GM23338 (cell line): Measurements from ENCODE around the gene BEND7. TPM values are rescaled to one million over a fixed set of nuclear protein-coding genes. Genes with fewer than 3 reads are reported as not detected.

ENCODE experiments used
- ATAC-seq: fragments of 200-7000 bp; cut with Tn5 transposase; 3 replicates; pipeline ENCODE4 v1.9.1; 2020
- DNase-seq: peaks from one replicate; pipeline ENCODE4 v3.0.0-alpha.2; 2015; ENCODE audit warnings: low spot score
- H2AFZ ChIP-seq: fragments of 200-600 bp; sonication (generic); 2 replicates; pipeline ENCODE4 v1.8.0; 2016; ENCODE audit warnings: antibody characterized with exemption, mild to moderate bottlenecking, moderate library complexity
- H3F3A ChIP-seq: fragments of 200-600 bp; sonication (generic); replicated peaks from 2 replicates; pipeline ENCODE4 v1.8.0; 2017; ENCODE audit warnings: antibody characterized with exemption, mixed run types, low read depth
- H3K27ac ChIP-seq: fragments of 200-600 bp; sonication (generic); 2 replicates; pipeline ENCODE4 v1.6.1; 2016; ENCODE audit warnings: low read depth
- H3K27me3 ChIP-seq: fragments of 200-600 bp; sonication (generic); 2 replicates; pipeline ENCODE4 v1.8.0; 2016; ENCODE audit warnings: mild to moderate bottlenecking, mixed run types, moderate library complexity; ENCODE audit not compliant: insufficient read depth
- H3K36me3 ChIP-seq: fragments of 200-600 bp; sonication (generic); 2 replicates; pipeline ENCODE4 v1.8.0; 2016; ENCODE audit warnings: mild to moderate bottlenecking; ENCODE audit not compliant: insufficient read depth
- H3K4me1 ChIP-seq: fragments of 200-600 bp; sonication (generic); 2 replicates; pipeline ENCODE4 v1.8.0; 2016; ENCODE audit warnings: mild to moderate bottlenecking, moderate library complexity; ENCODE audit not compliant: insufficient read depth
- H3K4me2 ChIP-seq: fragments of 200-600 bp; sonication (generic); 2 replicates; pipeline ENCODE4 v1.7.1; 2017; ENCODE audit warnings: mixed run types
- H3K4me3 ChIP-seq: fragments of 200-600 bp; sonication (generic); 2 replicates; pipeline ENCODE4 v1.6.1; 2016; ENCODE audit warnings: mixed run types
- H3K79me2 ChIP-seq: fragments of 200-600 bp; sonication (generic); replicated peaks from 2 replicates; pipeline ENCODE4 v1.8.0; 2017; ENCODE audit warnings: mild to moderate bottlenecking; ENCODE audit not compliant: insufficient read depth
- H3K9me2 ChIP-seq: fragments of 200-600 bp; sonication (generic); 2 replicates; pipeline ENCODE4 v1.8.0; 2017; ENCODE audit not compliant: insufficient read depth
- H4K20me1 ChIP-seq: fragments of 200-600 bp; sonication (generic); replicated peaks from 2 replicates; pipeline ENCODE4 v1.8.0; 2017; ENCODE audit warnings: mild to moderate bottlenecking; ENCODE audit not compliant: insufficient read depth
- H3K27ac Mint-ChIP-seq: 2 replicates; pipeline ENCODE4 v1.8.0; 2020; ENCODE audit warnings: inconsistent platforms, mild to moderate bottlenecking, moderate library complexity, mixed read lengths
- H3K27me3 Mint-ChIP-seq: 3 replicates; pipeline ENCODE4 v1.8.0; 2022; ENCODE audit warnings: low read depth, mild to moderate bottlenecking, moderate library complexity, mixed read lengths, inconsistent platforms; ENCODE audit not compliant: insufficient read depth, poor library complexity
- H3K36me3 Mint-ChIP-seq: 3 replicates; pipeline ENCODE4 v1.8.0; 2021; ENCODE audit warnings: low read depth, mild to moderate bottlenecking, inconsistent platforms, moderate library complexity, mixed read lengths
- H3K4me1 Mint-ChIP-seq: 3 replicates; pipeline ENCODE4 v1.8.0; 2020; ENCODE audit warnings: mild to moderate bottlenecking, inconsistent platforms, mixed read lengths
- H3K4me3 Mint-ChIP-seq: 3 replicates; pipeline ENCODE4 v1.8.0; 2021; ENCODE audit warnings: moderate library complexity, mild to moderate bottlenecking, inconsistent platforms, mixed read lengths
- H3K9me3 Mint-ChIP-seq: 3 replicates; pipeline ENCODE4 v1.8.0; 2020; ENCODE audit warnings: moderate library complexity, mild to moderate bottlenecking, inconsistent platforms, mixed read lengths
- CREB1 ChIP-seq: fragments of 250-450 bp; sonication (Bioruptor Pico); IDR thresholded peaks from 2 replicates; pipeline ENCODE4 v1.5.0; 2020; ENCODE audit warnings: low read depth, mild to moderate bottlenecking, moderate library complexity
- CTCF ChIP-seq, 2 experiments: fragments of 200-600 bp in 1 of 2; sonication (generic) in 1 of 2; conservative IDR thresholded peaks; 2 replicates each; pipeline versions ENCODE4 v1.5.1 to v1.6.1; 2016 to 2017; ENCODE audit warnings: antibody characterized with exemption in 2 of 2, low read depth in 2 of 2, mild to moderate bottlenecking in 2 of 2, moderate library complexity in 1 of 2
- EZH2 ChIP-seq: fragments of 200-600 bp; sonication (generic); IDR thresholded peaks from one replicate; pipeline ENCODE4 v1.8.0; 2017; ENCODE audit warnings: antibody characterized with exemption, mild to moderate bottlenecking, low read depth; ENCODE audit not compliant: unreplicated experiment
- EZH2phosphoT487 ChIP-seq: fragments of 200-600 bp; sonication (generic); IDR thresholded peaks from one replicate; pipeline ENCODE4 v1.8.1; 2018; ENCODE audit warnings: antibody characterized with exemption; ENCODE audit not compliant: unreplicated experiment
- JUNB ChIP-seq: IDR thresholded peaks from one replicate; pipeline ENCODE4 v1.6.1; 2016; ENCODE audit warnings: antibody characterized with exemption; ENCODE audit not compliant: unreplicated experiment
- NANOG ChIP-seq: IDR thresholded peaks from 2 replicates; pipeline ENCODE4 v1.6.1; 2016; ENCODE audit warnings: antibody characterized with exemption, borderline replicate concordance
- POLR2AphosphoS5 ChIP-seq: IDR thresholded peaks from 2 replicates; pipeline ENCODE4 v1.6.1; 2016; ENCODE audit warnings: antibody characterized with exemption, low read depth
- REST ChIP-seq: IDR thresholded peaks from one replicate; pipeline ENCODE4 v1.6.1; 2018; ENCODE audit warnings: antibody characterized with exemption; ENCODE audit not compliant: unreplicated experiment
- STAT1 ChIP-seq: IDR thresholded peaks from one replicate; pipeline ENCODE4 v1.6.1; 2016; ENCODE audit warnings: antibody characterized with exemption; ENCODE audit not compliant: unreplicated experiment
- ZNF114 ChIP-seq: fragments of 250-450 bp; sonication (Bioruptor Pico); IDR thresholded peaks from 2 replicates; pipeline ENCODE4 v1.5.0; 2020; ENCODE audit warnings: mild to moderate bottlenecking, moderate library complexity
- ZNF331 ChIP-seq: fragments of 250-450 bp; sonication (Bioruptor Pico); IDR thresholded peaks from 2 replicates; pipeline ENCODE4 v1.5.0; 2020; ENCODE audit warnings: low read depth, mild to moderate bottlenecking, moderate library complexity
- polyA plus RNA-seq: library from polyadenylated mRNA; unstranded; fragments of >200 nt; fragmentation: Nextera tagmentation; extraction: Ambion mirVana; gene quantifications from 2 replicates; pipeline ENCODE4 v1.2.1, GENCODE V29; 2016
- total RNA-seq: library from RNA; depleted of rRNA; stranded (reverse); fragments of >200 nt; shearing (Covaris generic); gene quantifications from 2 replicates; pipeline ENCODE4 v1.2.3, GENCODE V29; 2014
- TF ChIP-seq, protein P1 (sequence below): IDR thresholded peaks from 2 replicates; pipeline ENCODE4 v1.6.1; 2016; ENCODE audit warnings: antibody characterized with exemption

BEND7 gene
- total and polyA plus RNA-seq, 2 experiments from 2014 or later: 3.1 to 9.6 TPM

- H3K27ac ChIP-seq: no peak overlapping the region
- H3K9me3 Mint-ChIP-seq: no peaks in the 10 kb centered on the region
- H3K4me1 Mint-ChIP-seq: no peaks in the 10 kb centered on the region
- H3K36me3 Mint-ChIP-seq: no peaks in the 10 kb centered on the region
- H3K27me3 ChIP-seq: no peaks in the 10 kb centered on the region
- no peaks in the 10 kb centered on the region for H3K4me1 ChIP-seq
- no peaks in the 10 kb centered on the region for H3F3A ChIP-seq
- no peaks in the 10 kb centered on the region for H3K9me2 ChIP-seq
- no peak overlapping the region for H3K27ac Mint-ChIP-seq
- H3K79me2 ChIP-seq: no peaks in the 10 kb centered on the region
- H3K4me3 Mint-ChIP-seq: no peak overlapping the region
- no peak for DNase-seq
- H3K27me3 Mint-ChIP-seq: no peaks in the 10 kb centered on the region
- no peak overlapping the region for H3K4me3 ChIP-seq
- TF ChIP-seq CTCF (conservative IDR thresholded peaks at IDR 0.05; ENCODE audit: low read depth in 2 of 2) (no peak), EZH2 (no peak), EZH2phosphoT487 (no peak), JUNB (no peak), NANOG (no peak), ZNF114 (CRISPR knock-in tag) (no peak), ZNF331 (CRISPR knock-in tag) (no peak), CREB1 (CRISPR knock-in tag) (no peak), REST (no peak), STAT1 (no peak), POLR2AphosphoS5 (no peak)
- TF ChIP-seq, protein P1, sequence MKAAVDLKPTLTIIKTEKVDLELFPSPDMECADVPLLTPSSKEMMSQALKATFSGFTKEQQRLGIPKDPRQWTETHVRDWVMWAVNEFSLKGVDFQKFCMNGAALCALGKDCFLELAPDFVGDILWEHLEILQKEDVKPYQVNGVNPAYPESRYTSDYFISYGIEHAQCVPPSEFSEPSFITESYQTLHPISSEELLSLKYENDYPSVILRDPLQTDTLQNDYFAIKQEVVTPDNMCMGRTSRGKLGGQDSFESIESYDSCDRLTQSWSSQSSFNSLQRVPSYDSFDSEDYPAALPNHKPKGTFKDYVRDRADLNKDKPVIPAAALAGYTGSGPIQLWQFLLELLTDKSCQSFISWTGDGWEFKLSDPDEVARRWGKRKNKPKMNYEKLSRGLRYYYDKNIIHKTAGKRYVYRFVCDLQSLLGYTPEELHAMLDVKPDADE: no peak
- no peak overlapping the region for H2AFZ ChIP-seq
- no peak for ATAC-seq
- H4K20me1 ChIP-seq: no peaks in the 10 kb centered on the region
- no peaks in the 10 kb centered on the region for H3K36me3 ChIP-seq
- H3K4me2 ChIP-seq: no peak overlapping the region
Observed at GRCh38 chr10:13473986-13474385, 54.8 kb downstream of the BEND7 start.
